Activated naive CD4-positive, alpha-beta T cell treated with Interleukin-2 at 50 U/mL for 16 hours (primary cell): Measurements from ENCODE around the gene TMEM138.
"Not testable (repeated sequence)": the region's sequence is repeated elsewhere in the genome, so short reads cannot be mapped to it uniquely, and the experiment has no call there.

ENCODE experiments used
- DNase-seq: peaks from one replicate; pipeline ENCODE4 v3.0.0-alpha.2; 2020

The TMEM138 gene

GRCh38 chr11:61367406-61367805, 5.2 kb downstream of the TMEM138 start:
- no peak for DNase-seq

- no peak for DNase-seq
Measured at GRCh38 chr11:61368646-61369045, 6.5 kb downstream of the TMEM138 start.

- no peak for DNase-seq
Measured at GRCh38 chr11:61369372-61370348, 7.5 kb downstream of the TMEM138 start.

- DNase-seq = no peak
Measured at GRCh38 chr11:61370349-61371005, 8.3 kb downstream of the TMEM138 start.

- DNase-seq = no peak
Measured at GRCh38 chr11:61372659-61373420, 10.7 kb downstream of the TMEM138 start.

GRCh38 chr11:61375761-61376108, 13.6 kb downstream of the TMEM138 start:
- DNase-seq = no peak

GRCh38 chr11:61377461-61378160, 15.4 kb downstream of the TMEM138 start:
- no peak for DNase-seq

GRCh38 chr11:61378713-61379313, 16.6 kb downstream of the TMEM138 start:
- no peak for DNase-seq

GRCh38 chr11:61380884-61381283, 18.7 kb downstream of the TMEM138 start:
- DNase-seq = no peak

- not testable (repeated sequence) for DNase-seq
Measured at GRCh38 chr11:61383859-61384258, 21.7 kb downstream of the TMEM138 start.

GRCh38 chr11:61384271-61385242, 22.4 kb downstream of the TMEM138 start:
- no peak for DNase-seq

- no peak for DNase-seq
Measured at GRCh38 chr11:61390161-61390560, 28.0 kb downstream of the TMEM138 start.

GRCh38 chr11:61392981-61393595, 30.9 kb downstream of the TMEM138 start:
- DNase-seq = no peak

- DNase-seq = no peak
Measured at GRCh38 chr11:61401173-61401572, 39.0 kb downstream of the TMEM138 start.

- DNase-seq = no peak
Measured at GRCh38 chr11:61401573-61401972, 39.4 kb downstream of the TMEM138 start.

- DNase-seq = no peak
Measured at GRCh38 chr11:61403658-61404057, 41.5 kb downstream of the TMEM138 start.

- no peak for DNase-seq
Measured at GRCh38 chr11:61404103-61404502, 41.9 kb downstream of the TMEM138 start.

GRCh38 chr11:61404641-61405040, 42.5 kb downstream of the TMEM138 start:
- no peak for DNase-seq

- no peak for DNase-seq
Measured at GRCh38 chr11:61406067-61406466, 43.9 kb downstream of the TMEM138 start.

- DNase-seq = no peak
Measured at GRCh38 chr11:61406991-61407728, 45.0 kb downstream of the TMEM138 start.
